Measurements from ENCODE around the gene ZNF48.

- TF ChIP-seq CTCF (IDR thresholded peaks at IDR 0.05): no peak
- TF ChIP-seq EZH2phosphoT487 (IDR thresholded peaks at IDR 0.05; ENCODE audit: borderline replicate concordance, low read depth): no peak
- no peak for TF ChIP-seq TAF1 (IDR thresholded peaks at IDR 0.05; ENCODE audit: borderline replicate concordance, low read depth, low read length)
- no peak for TF ChIP-seq GABPA (IDR thresholded peaks at IDR 0.05; ENCODE audit: low read depth)
- TF ChIP-seq EP300 (IDR thresholded peaks at IDR 0.05; ENCODE audit: borderline replicate concordance in 1 of 2, low read depth in 1 of 2, low read length in 1 of 2): no peak
- no peak for TF ChIP-seq FOXM1 (IDR thresholded peaks at IDR 0.05; ENCODE audit: low read depth)
Observed at GRCh38 chr16:30438835-30439234, 43.6 kb downstream of the ZNF48 start.

Measured in SK-N-SH (cell line).